Amniotic epithelial cell (primary cell): Measurements from ENCODE around the gene CNGA3.

Experiments
- DNase-seq: peaks from one replicate; pipeline ENCODE4 v3.0.0-alpha.2; 2010; ENCODE audit warnings: low read depth

Gene CNGA3

DNA sequence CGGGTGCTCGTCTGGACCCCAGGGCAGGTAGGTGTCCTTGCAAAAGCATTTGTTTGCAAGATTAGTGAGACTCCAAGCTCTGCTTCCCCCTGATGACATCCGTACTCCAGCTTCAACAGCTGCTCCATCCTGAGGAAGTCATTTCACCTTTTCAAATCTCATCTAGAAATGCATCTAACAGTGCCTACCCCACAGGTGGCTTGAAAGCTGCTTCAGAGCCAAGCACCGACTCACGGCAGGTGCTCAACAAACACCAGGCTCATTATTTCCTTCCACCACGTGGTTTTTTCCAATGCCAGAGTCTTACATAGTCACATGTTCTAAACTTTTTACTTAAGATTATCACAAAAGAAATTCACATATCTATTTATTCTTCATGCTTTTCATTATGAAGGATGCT, 31.9 kb downstream of the CNGA3 start:
- no peak for DNase-seq

DNA sequence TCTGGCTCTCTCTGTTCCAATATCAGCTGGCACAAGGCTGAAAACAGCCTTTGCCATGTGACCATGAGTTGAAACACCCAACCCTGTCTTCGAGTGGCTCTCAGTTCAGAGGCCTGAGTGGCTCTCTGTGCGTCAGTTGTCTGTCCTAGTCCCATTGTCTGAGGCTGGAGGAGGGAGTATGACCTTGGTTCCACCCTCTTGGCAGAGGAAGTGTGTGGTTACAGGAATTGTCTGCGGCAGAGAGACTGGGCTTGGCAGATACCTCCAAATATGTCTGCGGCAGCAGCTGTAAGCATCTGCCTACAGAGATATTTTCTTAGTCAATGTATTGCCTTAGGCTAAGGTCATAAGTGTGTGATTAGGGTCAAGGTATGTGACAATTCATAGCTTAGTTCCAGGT, 32.6 kb downstream of the CNGA3 start:
- DNase-seq: no peak

GRCh38 chr2:98379311-98380202, 33.3 kb downstream of the CNGA3 start:
- DNase-seq: no peak

GRCh38 chr2:98380203-98380535, 33.9 kb downstream of the CNGA3 start:
- no peak for DNase-seq

GRCh38 chr2:98381494-98381893, 35.2 kb downstream of the CNGA3 start:
- no peak for DNase-seq

- DNase-seq: no peak
These were observed 35.8 kb downstream of the CNGA3 start for GRCh38 chr2:98382086-98382485.

DNA sequence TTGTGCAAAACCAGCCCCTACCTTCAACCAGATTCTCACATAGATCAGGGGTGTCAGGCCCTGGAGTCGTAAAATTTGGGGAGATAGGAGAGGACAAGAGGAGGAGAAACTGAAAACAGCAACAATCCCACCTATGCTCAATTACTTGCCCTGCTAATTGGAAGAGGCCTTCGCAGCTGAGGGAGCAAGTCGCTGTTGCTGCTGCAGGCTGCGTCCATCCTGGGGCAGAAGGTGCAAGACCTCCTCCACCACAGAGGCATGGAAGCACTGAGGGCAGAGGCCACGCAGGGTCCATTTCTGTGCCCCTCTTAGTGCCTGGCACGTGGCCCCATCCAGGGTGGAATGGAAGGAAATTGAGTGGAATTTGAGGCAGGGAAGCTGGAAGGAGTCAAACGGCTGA, 36.5 kb downstream of the CNGA3 start:
- DNase-seq: no peak

- no peak for DNase-seq
These were observed 36.9 kb downstream of the CNGA3 start for GRCh38 chr2:98383166-98383565.

DNA sequence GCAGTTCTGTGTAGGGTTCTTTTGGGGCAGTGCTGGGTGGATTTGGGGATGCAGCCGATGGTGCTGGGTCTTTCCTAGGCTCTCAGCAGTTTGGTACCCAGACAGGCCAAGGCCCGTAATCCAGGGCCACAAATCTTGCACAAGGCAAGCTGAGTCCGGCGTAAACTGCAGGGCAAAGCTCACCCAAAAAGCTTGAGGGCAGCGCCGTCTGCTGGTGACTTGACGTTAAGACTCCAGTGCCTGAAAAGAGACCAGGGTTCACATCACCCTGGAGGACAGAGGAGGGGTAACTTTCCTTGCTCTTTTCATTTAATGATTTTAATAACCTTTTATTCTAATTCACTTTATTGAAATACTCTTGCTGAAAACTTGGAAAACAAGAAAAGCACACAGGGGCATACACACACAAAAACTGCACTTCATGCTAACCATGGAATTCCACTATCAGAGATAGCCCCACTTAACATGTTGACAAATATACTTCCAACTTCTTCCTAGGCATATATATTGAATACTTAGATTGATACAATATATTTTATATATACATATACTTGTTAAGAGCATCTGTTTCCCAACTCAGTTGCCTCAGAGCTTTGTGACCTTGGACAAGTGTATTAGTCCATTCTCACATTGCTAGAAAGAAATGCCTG, 38.9 kb downstream of the CNGA3 start:
- peak; percentile 67 for DNase-seq

- no peak for DNase-seq
These were observed 41.2 kb downstream of the CNGA3 start for GRCh38 chr2:98387478-98387877.

GRCh38 chr2:98388081-98388480, 41.8 kb downstream of the CNGA3 start:
- no peak for DNase-seq

- DNase-seq: peak; percentile 33
These were observed 42.5 kb downstream of the CNGA3 start for GRCh38 chr2:98388601-98389250.

DNA sequence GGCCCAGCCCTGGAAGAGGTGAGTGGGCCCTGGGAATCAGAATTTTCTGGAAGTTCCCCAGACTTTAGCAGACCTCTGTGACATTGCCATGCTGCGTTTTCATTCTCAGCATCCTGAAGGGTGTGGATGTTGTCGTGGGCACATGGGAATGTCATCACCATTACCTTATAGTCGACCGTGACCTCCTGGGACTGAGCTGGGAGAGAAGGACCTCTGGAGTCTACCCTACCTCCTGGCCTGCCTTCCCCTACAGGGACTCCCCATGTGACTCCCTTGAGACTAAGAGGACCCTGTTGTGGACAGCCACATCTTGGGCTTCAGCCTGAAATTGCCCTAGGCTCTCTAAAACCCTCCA, 43.0 kb downstream of the CNGA3 start:
- no peak for DNase-seq

- no peak for DNase-seq
These were observed 44.6 kb downstream of the CNGA3 start for GRCh38 chr2:98390571-98391476.

GRCh38 chr2:98391581-98392270, 45.5 kb downstream of the CNGA3 start:
- no peak for DNase-seq

DNA sequence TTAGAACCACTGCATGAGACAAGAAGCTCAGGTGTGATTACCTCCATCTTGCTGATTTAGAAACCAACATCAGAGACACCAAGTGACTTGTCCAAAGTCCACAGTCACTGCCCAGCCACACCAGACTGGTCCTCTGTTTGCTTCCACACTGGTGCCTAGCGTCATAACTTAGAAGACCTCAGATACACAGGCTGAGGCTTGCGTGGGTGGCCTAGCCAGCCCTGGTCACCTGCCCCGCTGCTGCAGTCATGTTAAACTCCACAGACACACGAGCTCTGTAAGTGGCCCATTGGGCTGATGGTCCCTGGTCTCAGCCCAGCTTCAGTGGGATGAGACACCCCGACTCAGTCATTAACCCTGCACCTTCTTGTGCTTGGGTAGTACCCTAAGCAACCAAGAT, 47.1 kb downstream of the CNGA3 start:
- DNase-seq: no peak

DNA sequence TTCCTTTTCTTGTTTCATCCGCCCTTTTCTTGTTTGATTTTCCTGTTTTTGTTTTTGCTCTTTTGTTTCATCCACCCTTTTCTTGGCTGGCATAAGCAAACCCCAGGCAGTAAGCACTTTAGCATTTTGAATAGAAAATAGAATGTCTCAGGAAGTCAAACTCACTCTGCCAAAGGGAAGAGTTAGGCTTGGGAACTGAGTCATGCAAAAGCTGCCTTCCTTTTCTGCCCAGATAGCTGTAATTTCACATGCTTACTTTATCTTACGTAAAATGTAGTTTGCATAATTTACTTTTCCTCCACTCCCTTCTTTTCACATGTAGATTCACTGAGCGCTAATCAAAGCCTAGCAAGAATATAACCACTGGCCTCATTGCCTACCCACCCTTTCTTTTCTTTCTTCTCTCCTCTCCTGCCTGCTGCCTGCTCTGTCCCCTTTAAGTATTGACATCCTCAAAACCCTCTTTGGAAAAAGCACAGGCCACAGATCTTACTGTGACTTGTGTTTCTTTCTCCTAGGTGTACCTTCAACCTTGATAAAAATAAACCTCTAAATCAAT, 48.4 kb downstream of the CNGA3 start:
- peak; percentile 41 for DNase-seq

DNA sequence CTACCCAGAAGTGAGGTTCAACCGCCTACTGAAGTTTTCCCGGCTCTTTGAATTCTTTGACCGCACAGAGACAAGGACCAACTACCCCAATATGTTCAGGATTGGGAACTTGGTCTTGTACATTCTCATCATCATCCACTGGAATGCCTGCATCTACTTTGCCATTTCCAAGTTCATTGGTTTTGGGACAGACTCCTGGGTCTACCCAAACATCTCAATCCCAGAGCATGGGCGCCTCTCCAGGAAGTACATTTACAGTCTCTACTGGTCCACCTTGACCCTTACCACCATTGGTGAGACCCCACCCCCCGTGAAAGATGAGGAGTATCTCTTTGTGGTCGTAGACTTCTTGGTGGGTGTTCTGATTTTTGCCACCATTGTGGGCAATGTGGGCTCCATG, 49.7 kb downstream of the CNGA3 start:
- DNase-seq: no peak

GRCh38 chr2:98396745-98397355, 50.6 kb downstream of the CNGA3 start:
- no peak for DNase-seq

DNA sequence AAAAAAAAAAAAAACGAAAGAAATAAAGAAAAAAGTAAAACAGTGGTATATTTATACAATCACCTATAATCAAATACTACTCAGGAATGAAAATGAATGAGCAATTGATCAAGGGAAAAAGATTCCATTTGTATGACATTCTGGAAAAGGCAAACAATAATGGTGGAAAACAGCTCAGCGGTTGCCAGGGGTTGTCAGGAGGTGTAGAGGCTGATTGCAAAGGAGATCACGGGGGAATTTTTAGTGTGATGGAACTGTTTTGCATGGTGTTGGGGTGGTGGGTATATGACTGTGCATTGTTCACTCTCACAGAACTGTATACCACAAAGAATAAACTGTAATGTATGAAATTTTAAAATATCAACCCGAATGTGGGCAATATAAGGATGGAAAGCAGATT, 52.9 kb downstream of the CNGA3 start:
- no peak for DNase-seq

- DNase-seq: no peak
These were observed 57.6 kb downstream of the CNGA3 start for GRCh38 chr2:98403878-98404277.
